ENCODE measurements around the gene ZNF783.
"Not testable (repeated sequence)": the region's sequence is repeated elsewhere in the genome, so short reads cannot be mapped to it uniquely, and the experiment has no call there.

The ZNF783 gene

DNA sequence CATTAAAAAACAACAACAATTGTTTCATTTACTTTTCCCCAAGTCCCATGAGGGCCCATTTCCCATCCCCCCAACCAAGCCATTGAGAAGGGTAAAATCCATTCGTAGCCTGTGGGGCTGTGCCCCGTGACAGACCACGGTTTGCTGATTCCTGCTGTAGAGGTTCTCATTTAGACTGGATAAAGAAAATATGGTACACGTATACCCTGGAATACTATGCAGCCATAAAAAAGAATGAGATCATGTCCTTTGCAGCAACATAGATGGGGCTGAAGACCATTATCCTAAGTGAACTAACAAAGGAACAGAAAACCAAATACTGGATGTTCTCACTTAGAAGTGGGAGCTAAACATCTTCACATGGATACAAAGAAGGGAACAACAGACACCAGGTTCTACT, 44.9 kb downstream of the ZNF783 start:
- no peak for DNase-seq

DNA sequence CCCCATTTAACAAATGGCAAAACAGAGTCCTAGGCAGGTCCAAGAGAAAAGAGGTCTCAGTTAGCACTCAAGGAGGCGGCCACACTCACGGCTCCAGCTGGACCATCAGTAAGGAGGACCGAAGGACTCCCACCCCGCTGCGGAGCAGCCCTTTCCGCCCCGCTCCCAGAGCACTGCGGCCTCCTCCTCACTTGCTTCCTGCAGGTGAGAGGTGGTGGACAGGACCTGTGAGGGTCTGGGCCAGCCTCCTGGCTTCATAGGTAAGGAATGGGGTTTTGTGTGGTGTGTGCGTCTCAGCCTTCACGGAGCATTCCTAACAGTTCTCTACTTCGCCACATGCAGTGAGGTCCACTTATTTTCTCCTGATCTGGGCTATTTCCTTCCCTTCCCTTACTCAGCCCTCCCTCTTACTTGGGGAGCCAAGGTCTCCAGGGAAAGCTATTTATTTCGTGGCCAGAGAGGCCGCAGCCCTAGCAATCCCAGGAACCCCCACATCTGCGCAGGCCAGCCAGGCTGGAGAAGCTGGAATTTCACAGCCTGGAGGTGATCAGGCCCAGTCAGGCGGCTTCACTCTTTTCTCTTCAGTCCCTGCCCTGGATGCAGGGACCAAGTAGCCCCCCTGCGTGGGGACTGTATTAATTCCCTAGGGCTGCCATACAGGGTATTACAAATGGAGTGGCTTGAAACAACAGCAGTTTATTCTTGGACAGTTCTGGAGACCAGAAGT, 45.9 kb downstream of the ZNF783 start:
- no peak for DNase-seq

DNA sequence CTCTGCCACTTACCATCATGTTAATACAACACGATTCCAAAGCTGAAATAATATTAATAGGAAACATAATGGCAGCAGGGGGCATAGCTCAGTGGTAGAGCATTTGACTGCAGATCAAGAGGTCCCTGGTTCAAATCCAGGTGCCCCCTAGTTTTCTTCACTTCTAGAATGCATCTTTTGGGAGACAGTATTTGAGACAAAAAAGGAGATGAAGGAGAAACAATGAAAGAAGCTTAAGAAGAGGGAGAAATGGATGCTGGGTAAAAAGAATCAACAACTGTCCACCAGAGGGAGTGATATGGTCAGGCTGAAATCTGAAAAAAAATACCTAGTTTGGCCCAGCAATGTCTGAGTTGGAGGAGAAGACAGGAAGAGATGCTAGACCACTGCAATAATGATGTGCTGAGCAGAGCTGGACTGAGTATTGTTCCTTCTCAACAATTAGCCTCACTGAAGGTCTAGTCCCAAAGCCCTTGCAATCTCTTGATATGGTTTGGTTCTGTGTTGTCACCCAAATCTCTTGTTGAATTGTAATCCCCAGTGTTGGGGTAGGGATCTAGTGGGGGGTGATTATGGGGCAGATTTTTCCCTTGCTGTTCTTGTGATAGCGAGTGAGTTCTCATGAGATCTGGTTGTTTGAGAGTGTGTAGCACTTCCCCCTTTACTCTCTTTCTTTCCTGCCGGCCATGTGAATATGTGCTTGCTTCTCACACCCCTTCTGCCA, 48.3 kb downstream of the ZNF783 start:
- peak; percentile 63 to 74 for DNase-seq

DNA sequence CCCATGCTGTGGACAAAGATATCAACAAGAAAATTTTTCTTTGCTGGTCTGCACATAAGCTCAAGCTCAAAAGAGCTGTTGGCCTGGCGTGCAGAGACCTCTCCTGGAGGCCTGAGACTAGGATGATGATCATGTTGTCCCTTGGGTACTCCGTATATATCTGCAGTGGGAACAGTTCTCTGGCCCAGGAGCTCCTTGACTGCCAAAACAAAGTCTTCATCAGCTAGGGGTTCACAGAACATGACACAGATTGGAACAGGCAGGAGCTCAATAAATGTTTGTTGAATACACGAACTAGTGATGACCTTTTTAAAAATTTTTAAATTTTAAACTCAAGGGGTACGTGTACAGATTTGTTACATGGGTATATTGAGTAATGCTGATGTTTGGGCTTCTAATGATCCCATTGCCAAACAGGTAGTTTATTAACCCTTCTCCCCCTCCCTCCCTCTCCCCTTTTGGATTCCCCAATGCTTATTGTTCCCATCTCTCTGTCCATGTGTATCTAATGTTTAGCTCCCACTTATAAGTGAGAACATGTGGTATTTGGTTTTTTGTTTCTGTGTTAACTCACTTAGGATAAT, 49.1 kb downstream of the ZNF783 start:
- DNase-seq, result no peak

DNA sequence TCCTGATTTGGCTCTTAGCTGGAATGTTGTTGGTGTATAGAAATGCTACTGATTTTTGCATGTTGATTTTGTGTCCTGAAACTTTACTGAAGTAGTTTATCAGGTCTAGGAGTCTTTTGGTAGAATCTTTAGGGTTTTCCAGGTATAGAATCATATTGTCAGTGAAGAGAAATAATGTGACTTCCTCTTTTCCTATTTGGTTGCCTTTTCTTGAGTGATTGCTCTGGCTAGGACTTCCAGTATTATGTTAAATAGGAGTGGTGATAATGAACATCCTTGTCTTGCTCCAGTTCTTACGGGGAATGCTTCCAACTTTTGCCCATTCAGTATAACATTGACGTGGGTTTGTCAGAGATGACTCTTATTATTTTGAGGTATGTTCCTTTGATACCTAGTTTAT, 52.0 kb downstream of the ZNF783 start:
- peak in 1 of 2 experiments; percentile 17 for DNase-seq

DNA sequence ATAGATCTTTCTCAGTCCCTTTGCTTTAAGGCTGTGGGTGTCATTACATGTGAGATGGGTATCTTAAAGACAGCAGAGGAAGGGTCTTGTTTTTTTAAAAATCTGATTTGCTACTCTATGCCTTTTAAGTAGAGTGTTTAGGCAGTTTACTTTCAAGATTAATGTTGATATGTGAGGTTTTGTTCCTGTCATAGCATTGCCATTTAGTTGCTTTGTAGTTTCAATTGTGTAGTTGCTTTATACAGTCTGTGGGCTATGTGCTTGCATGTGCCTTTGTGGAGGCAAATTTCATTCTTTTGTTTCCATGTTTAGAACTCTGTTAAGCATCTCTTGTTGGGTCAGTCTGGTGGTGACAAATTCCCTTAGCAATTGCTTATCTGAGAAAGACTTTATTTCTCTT, 54.6 kb downstream of the ZNF783 start:
- DNase-seq, result no peak

DNA sequence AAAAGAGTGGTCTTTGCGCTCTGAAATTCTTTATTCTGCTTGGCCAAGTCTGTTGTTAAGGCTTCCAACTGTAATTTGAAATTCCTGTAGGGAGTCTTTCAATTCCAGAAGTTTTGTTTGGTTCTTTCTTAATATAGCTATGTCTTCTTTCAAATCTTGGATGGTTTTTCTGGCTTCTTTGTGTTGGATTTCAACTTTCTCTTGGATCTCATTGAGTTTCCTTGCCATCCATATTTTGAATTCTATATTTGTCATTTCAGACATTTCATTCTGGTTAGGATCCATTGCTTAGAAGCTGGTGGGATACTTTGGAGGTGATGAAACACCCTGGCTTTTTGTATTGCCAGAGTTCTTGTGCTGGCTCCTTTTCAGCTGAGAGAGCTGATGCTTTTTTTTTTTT, 55.5 kb downstream of the ZNF783 start:
- no peak for DNase-seq

DNA sequence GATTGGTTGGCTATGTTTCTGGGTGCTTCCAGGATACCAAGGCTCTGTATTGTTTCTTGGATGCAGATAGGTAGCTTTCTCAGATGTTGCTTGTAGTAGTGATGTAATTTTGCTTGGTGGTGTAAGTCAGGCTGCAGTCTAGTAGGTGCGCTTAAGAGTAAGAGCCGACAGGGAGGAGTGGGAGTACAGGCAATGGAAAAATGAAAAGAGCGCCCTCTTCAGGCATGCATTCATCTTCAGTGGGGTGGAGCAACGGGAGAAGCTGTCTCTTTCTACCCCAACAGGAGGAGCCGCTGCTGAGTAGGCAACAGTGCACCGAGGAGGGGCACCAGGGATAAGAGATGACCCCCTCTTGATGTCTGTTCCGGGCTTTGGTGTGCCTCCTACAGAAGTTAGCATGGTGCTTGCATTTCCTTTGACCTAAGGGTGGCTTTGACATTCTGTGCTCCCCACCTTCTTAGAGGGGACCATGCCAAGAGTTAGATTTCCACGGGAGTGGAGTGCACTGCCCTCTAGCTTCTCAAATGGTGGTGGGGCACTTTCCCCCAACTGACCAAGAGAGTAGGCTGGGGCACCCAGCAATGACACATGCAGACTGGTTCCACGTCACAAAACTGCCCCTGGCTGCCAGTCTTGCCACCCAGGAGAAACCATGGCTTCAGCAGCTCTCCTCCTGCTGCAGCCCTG, 56.1 kb downstream of the ZNF783 start:
- no peak for DNase-seq

DNA sequence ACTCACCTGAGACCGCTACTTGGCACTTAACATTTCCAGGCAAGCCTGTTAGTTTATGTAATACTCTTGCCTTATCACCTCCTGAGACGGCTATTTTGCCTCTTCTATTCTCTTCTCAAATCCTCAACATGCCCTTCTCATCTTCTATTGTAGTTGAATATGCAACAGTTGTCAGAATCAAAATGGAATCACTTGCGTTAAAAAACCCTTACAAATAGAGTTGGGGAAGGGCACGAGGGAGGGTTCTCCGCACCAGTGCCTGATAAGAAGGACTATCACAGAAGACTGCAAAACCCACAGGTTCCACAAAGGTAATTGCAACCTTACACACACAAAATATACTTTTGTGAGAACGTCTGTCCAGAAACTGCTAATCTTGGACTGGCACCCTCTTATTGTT, 57.4 kb downstream of the ZNF783 start:
- no peak for DNase-seq

DNA sequence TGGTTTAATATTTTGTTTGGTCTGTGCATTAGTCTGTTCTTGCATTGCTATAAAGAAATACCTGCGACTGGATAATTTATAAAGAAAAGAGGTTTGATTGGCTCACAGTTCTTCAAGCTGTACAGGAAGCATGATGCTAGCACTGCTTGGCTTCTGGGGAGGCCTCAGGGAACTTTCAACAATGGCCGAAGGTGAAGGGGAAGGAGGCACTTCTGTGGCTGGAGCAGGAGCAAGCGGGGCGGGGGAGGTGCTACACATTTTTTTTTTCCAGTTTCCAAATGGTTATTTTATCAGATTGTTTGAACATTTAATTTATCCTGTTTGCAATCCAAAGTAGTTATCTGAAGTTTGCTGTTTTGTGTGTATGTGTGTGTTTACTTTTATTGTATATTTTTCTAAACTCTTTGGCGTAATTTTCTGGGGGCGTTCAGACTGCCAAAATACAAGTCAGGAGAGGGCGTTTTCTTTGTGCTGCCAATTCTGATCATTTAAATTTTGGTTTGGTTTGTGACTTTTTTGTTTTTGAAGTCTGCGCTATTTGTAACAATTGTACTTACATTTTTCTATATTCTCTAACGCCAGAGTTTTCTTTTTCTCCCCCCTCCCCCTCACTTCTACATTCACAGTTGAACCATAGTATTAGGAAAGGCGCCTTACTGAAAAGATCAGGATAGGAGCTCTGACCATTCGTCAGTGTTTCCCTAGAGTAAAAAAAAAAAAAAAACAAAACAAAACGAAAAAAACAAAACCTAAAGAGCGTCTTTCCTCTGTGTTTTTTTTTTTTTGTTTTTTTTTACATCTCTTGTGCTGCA, 58.5 kb downstream of the ZNF783 start:
- DNase-seq, result no peak

DNA sequence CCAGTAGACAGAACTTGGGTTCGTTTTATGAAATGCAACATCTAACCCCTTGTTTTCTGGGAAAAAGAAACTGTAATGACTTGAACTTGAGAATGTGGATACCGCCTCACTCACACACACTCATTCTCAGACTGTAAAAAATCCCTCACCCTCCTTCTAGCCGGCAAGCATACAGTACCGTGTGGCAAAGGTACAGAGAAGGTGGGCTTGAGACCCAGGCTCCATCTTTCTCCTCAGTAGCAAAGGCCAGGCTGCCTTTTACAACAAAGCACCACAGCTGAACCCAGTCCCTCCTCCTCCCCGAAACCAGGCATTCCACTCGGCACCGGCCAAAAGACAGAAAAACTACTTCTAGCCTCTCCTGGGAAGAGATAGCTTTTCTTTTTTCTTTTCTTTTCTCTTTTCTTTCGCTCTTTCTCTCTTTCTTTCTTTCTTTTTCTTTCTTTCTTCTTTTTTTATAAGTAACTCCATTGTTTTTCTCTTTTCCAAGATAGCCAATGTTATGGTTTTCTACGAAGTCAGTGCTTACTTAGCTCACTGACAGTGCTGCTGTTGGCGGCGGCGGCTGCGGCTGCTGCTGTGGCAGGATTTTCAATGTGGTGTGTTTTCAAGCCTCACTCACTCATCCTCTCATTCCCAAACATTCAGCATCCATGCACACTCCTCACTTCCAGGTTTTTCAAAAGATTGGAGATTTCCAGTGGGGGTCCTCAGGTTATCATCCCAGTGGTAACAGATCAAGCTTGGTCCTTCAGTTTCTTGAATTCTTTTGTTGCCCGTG, 59.3 kb downstream of the ZNF783 start:
- not testable (repeated sequence) for DNase-seq

DNA sequence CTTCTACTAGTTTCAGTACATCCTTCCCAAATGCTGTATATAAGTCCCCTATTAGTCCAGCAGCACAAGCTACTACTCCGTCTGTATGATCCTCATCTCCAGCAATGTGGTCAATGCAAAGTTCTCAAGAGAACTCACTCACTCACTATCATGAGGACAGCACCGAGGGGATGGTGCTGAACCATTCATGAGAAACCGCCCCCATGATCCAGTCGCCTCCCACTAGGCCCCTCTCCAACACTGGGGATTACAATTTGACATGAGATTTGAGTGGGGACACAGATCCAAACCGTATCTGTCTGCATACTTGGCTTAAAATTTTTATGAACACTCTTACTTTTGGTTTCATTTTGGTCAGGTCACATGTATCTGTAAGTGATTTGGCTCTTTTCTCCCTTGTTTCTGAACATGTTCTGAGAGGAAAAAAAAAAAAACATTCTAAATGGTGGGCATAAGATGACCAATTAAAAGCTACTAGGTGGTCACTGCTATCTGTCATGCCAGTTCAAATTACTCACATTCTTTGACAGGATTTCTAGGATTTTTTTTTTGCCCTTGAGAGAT, 60.1 kb downstream of the ZNF783 start:
- DNase-seq, result no peak

DNA sequence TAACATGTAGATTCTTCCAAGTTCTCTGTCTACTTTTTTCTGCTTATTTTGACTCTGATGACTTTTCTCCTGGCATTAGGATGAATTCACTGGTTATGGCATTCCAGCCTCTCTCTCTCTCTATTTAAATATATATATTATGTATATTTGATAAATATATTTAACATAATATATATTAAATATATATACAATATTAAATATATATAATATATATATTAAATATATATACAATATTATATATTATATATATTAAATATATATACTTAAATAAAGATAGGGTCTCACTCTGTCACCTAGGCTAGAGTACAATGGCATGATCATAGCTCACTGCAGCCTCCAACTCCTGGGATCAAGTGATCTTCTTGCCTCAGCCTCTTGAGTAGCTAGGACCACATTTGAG, 60.7 kb downstream of the ZNF783 start:
- no peak for DNase-seq

DNA sequence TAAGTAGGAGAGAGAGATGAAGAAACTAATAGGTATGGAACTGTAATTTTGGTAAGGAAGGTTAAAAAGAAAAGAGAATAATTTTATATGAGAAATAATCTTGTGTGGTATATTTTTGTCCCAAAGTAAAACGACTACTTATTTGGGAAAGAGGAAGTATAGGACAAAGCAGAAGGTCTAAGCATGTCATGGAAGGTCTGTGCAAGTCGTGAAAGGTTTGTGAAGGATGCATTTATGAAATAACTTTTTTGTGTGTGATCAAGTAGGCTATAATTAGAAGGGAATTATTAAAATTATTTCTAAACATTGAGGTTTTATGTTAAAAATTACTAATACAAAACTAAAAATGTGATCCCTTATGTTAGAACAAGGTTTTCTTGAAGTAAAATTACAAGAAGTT, 63.3 kb downstream of the ZNF783 start:
- DNase-seq, result peak; percentile 10 to 33

DNA sequence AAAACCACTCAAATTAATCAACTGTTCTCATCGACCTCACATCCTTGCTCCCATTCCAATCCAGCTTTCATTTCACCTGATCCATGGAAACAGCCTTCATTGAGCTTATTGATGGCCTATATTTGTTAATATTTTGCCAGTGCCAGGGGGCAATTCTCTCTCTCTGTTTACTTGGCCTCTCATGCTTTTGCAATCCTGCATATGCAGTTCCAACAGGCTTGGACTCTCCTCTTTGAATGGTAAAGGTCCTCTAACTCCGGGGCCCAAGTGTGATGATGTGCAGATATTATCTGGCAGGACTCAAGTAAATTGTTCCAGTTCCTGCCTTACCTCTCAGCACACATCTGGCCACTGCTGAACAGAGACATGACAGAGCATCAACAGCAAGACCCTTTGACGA, 67.3 kb downstream of the ZNF783 start:
- DNase-seq, result no peak

DNA sequence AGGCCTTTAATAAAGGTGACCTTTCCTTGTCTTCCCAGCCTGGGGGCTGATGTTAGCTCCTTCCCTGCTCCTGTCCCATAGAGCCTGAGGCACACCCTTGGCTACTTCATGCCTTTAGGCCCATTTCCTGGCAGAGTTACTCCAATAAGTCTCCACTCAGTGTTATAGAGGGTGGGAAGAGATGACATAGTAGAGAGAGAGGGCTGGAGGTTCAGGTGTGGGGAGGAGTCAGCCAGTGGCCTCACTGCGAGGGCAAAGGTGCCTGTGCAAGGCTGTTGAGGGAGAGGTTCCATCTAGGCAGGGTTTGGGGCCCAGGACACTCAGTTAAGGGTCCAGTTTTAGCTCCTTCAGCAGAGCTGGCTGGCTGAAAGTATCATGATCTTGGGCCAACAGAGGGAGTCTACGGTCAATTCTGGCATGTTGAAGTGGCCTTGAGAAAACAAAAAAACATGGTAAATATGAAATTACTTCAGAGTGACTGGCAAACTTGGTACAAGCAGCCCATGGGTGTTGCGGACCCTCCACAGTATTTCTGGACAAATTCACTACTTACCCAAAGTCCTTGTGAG, 67.9 kb downstream of the ZNF783 start:
- no peak for DNase-seq

DNA sequence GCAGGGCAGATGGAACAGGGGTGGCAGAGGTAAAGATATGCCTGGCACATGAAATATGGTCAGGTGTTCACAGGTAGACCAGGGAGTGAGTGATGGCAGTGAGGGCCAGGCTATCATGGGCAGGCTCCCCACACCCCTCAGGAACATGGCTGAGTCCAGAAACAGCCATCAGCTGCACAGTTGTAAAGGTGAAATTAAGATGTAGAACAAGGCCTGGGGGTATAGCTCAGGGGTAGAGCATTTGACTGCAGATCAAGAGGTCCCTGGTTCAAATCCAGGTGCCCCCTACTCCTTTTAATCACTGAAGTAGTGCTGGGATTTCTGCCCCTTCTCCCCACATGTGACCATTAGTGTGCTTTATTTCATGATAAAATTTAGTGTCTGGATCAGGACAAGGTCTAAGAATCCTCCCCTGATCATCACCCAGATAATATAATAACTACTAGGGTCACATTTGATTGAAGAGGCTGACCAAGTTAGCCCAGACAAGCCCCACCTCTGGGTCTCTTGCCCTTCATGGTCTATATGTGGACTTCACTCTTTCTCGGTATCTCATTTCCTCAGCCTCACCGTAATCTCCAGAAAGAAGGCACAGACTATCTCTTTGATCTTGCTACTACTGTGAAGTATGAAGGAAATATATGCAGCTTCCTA, 69.0 kb downstream of the ZNF783 start:
- DNase-seq, result no peak

DNA sequence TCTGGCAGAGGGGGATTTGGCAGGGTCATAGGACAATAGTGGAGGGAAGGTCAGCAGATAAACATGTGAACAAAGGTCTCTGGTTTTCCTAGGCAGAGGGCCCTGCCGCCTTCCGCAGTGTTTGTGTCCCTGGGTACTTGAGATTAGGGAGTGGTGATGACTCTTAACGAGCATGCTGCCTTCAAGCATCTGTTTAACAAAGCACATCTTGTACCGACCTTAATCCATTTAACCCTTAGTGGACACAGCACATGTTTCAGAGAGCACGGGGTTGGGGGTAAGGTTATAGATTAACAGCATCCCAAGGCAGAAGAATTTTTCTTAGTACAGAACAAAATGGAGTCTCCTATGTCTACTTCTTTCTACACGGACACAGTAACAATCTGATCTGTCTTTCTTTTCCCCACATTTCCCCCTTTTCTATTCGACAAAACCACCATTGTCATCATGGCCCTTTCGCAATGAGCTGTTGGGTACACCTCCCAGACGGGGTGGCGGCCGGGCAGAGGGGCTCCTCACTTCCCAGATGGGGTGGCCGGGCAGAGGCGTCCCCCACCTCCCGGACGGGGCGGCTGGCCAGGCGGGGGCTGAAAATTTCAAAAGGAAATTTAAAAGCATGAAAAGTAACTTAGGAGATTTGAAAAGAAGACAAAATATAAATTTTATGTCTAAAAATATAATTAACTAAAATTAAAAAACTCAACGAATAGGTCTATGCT, 70.8 kb downstream of the ZNF783 start:
- not testable (repeated sequence) for DNase-seq

DNA sequence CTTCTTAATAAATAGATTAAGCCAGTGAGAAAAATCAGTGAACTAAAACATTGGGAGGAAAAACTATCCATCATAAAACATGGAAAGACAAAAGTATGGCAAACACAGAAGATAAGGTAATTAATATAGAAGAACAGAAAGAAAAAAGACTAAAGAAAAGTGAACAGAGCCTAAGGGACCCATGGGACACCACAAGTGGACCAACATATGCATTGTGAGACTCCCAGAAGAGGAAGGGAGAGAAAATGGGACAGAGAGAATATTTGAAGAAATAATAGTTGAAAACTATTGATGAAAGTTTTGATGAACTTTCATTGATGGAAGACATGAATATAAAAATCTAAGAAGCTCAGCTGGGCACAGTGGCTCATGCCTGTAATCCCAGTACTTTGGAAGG, 71.3 kb downstream of the ZNF783 start:
- no peak for DNase-seq

DNA sequence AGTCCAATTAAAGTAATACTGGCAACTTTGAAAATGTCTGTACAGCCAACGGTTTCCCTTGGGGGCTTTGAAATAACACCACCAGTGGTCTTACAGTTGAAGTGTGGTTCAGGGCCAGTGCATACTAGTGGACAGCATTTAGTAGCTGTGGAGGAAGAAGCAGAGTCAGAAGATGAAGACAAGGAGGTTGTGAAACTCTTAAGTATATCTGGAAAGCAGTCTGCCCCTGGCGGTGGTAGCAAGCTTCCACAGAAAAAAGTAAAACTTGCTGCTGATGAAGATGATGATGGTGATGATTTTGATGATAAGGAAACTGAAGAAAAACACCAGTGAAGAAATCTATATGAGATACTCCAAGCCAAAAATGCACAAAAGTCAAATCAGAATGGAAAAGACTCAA, 72.2 kb downstream of the ZNF783 start:
- no peak for DNase-seq

Data from Kasumi-1 (cell line).